NCI-H2196 treated with DMSO at 0.1 percent for 48 hours (cell line): ENCODE data around the gene STRN3.
"Not testable (repeated sequence)": the region's sequence is repeated elsewhere in the genome, so short reads cannot be mapped to it uniquely, and the experiment has no call there.

Source experiments
- DNase-seq: peaks from one replicate; lab custom pipeline; 2025; ENCODE audit not compliant: unreplicated experiment; lab: John Stamatoyannopoulos, UW

The STRN3 gene

DNA sequence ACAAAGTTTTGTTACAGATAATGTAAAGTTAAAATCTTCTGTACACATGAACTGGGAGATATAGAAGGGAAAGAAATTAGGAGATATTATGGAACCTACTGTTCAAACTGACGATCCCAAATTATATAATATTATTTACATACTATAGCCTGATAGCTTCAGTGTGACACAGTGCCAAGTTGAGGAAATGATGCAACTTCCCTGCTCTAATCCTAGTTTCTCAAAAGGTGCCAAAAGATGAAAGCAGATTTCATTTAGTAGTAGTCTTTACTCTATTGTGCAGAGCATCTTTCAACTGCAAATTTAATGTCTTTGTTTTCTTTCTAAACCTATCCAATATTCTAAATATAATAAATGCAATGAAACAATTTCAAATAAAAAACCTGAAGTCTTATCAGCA lies 104.9 kb downstream of the STRN3 start:
- no peak for DNase-seq

DNA sequence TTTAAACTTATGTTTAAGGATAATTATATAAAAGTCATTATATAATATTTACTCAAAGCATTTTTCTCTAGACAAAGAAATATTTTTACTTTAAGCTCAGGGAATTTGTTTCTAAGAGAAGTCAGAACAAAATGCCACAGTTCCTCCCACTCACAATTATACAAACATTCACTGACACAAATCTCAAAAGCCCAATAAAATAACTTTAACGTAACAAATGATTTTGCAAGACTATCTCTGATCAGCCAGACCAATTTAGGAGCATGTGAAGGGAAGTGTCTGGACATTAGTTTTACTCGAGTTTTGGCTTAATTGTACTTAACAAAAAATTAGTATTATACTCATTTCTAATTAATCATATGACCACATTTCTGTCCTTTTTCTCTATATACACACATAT lies 110.6 kb downstream of the STRN3 start:
- DNase-seq = no peak

DNA sequence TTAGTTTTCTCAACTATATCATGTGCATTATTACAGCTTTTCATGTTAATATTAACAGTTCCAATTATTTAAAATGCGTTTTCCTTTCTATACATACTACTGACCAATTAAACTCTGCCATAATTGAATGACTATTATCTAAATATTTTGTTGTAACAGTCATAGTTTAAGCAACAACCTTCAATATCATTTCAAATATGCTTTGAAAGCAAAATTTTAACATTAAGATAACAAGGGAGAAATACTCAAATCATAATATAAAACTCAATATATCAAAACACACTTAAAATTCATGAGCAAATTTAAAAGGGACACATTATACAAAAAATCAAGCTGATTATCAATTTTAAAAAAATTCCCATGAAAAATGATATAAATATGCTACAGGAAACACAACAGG lies 111.4 kb downstream of the STRN3 start:
- DNase-seq = no peak

DNA sequence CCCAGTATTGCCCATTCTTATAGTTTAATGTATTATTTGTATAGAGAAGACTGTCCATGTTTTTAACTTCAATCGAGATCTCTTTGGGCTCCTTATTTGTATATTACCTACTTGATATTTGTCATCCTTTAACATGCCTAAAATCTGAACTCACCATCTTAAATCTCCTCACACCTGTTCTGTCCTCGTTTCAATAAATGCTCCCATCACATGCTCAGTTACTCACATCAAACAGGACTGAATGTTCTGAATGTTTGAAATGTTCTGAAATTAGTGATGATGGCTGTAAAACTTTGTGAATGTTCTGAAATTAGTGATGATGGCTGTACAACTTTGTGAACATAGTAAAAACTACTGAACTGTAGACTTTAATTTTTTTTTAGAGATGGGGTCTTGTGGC lies 117.4 kb downstream of the STRN3 start:
- DNase-seq = no peak

DNA sequence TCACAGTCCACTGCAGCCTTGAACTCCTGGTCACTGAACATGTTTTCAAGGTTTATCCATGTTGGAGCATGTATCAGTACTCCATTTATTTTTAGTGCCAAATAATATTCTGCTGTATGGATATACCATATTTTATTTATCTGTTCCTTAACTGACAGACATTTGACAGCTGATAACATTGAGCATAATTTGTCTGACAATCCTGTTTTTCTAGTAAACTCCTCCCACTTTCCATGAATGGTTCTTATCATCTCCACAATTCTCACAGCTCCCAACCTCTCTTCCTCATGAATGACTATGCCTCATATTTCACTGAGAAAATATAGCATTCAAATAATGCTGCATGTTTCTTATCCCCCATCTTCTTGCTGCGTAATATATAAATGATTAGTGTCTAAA lies 118.5 kb downstream of the STRN3 start:
- DNase-seq = no peak

DNA sequence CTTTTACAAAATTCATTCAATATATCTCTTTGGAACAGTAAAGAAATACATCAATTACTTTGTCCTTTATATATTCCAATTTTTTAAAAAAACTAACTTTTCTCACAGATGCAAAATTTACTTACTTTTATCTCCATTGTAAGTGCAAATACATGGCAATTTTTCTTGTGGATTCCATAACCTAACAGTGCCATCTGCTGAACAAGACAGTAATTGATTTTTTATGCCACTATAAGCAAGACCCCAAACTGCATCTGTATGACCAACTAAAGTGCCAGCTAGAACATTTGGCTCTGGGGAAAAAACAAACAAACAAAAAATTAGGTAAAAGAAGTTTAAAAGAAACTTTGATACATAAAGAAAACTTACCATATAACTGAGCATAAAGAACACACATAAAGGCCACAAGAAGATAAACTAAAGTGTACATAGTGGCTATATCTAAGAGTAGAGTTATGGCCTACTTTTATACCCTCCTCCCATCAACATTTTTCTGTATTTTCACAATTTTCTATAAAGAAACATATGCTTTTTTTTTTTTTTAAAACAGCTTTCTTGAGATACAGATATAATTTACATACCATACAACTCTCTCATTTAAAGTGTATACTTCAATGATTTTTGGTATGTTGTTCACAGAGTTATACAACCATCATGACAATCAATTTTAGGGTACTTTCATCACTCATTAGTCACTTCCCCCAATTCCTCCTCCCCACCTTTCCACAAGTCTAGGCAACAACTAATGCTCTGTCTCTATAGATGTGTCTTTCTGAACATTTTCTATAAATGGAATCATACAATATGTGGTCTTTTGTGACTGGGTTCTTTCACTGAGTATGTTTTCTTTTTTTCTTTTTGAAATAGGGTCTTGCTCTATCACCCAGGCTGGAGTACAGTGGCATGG lies 119.2 kb downstream of the STRN3 start:
- no peak for DNase-seq

DNA sequence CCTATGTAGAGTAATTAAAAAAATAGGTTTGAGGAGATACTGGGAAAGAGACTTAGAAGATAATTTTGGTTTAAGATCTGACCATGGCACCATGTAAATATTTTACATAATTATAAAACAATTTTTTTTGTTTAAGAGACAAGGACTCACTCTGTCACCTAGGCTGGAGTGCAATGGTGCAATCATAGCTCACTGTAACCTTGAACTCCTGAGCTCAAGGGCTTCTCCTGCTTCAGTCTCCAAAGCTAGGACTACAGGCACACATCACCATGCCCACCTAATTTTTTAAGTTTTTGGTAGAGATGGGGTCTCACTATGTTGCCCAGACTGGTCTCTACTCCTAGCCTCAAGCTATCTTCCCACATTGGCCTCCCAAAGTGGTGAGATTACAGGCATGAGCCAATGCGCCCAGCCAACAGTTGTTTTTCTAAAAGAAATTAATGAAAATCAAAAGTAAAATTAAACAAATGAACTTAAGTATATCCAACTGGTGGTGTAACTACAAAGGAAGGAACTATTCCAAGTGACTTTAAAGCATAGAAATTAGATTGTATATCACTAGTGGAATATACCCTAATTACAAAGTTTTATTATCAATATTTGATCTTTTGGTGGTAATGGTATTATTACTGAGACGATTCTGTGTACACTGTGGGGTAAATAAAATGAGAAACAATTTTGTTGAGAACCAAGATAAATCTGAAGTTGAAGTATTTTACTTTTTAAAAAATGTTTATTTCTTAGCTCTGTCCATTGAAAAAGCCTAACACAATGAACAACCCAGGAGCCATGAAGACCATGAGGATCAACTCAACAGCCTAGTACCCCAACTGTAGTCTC lies 122.7 kb downstream of the STRN3 start:
- DNase-seq = no peak

DNA sequence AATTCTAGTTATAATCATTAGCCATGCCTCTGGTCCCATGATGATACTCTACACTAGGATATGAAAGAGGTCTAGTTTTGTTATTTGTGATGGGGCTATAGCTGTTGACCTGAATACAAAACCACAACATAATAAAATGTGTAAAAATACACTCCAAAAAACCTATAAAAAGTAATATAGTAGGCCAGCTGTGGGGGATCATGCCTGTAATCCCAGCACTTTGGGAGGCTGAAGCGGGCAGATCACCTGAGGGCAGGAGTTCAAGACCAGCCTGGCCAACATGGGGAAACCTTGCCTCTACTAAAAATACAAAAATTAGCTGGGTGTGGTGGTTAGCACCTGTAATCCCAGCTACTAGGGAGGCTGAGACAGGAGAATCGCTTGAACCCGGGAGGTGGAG lies 129.1 kb downstream of the STRN3 start:
- DNase-seq = not testable (repeated sequence)

DNA sequence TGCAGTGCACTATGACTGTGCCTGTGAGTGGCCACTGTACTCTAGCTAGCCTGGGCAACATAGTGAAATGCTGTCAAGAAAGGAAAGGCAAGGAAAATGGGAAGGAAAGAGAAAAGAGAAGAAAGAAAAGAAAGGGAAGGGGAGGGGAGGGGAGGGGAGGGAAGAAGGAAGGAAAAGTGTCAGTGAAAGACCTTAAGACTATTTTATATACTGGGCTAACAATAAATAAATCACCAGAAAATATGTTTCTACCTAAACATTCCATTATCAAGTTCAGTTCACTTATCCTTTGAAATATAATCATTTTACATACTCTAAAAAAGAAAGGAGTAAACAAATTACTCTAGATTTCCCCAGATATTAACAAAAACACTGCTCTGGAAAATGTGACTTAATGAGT lies 129.7 kb downstream of the STRN3 start:
- DNase-seq = no peak

DNA sequence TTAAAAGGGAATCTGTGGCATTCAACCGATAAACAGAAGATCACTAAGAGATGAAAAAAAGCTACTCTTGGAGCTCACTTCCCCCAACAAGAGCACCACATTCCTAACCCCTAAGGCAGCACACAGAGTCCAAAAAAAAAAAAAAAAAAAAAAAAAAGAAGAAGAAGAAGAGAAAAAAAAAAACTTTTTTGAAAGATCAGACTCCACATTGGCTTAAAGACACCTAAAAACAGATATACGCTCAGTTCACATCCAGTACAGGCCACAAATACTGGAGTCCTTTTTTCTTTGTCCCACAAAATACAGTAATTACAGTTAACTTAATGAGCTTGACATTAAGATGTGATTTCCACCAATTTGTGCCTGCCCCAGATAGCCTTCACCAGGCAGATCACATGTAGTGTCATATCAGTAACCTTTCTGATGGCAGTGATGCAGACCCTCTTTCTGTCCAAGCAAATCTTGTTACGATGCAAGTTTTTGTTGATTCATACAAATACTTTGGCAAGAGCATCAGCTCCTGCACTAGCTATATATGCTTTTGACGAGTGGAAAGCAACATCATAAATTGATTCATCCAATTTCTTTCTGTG lies 131.2 kb downstream of the STRN3 start:
- DNase-seq = no peak

DNA sequence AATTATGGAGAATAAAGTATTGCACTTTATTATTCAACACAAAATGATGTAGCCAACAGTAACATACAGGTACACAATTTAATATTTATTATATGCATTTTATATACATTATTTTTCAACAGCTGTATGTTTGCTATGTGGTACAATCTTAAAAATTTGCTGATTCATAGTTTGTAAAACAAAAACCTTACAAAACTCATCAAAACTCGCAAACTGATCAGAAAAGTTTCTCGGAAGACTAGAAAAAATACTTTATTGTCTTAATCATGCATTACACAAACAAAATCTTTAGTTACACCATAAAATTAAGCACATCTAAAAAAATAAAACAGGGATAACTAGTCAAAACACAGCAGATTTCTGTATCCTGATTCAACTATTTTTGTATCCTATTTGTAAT lies 132.4 kb downstream of the STRN3 start:
- no peak for DNase-seq

DNA sequence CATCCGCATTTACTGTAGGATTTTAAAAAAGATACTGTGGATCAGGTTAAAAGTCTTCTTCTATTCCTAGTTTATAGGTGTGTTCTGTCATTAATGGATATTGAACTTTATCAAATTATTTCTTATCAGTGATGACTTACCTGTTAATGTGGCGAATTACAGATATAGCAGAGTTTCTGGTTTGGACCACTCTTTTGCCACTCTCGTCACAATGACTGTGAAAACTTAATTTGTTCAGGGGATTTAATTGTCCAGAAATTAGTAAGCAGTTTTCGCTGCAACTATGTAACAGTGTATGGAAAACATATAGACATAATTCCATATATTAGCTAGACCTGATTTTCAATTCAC lies 137.0 kb downstream of the STRN3 start:
- DNase-seq = no peak

DNA sequence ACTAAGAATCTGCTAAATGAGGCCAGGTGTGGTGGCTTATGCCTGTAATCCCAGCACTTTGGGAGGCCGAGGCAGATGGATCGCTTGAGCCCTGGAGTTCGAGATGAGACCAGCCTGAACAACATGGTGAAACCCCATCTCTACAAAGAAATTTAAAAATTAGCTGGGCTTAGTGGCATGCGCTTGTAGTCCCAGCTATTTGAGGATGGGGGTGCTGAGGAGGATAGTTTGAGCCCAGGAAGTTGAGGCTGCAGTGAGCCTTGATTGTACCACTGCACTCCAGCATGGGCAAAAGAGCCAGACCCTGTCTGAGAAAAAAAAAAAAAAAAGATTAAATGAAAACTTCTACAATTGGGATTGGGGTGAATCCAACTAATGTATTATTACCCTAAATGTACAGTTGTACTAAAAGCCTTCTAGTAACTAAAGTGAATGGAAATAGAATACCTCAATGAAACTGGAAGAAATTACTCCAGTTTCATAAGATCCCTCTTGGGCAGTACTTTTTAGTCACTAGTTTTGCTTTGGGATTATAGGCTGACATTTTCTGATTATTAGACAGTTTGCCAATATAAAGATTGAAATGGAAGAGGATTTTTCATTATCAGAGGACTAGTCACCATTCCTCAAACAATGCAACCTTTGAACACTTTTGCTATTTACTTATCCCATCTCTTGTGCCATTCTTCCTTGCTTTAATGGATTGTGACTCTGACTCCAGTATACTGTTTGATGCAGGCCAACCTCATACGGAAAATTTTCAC lies 137.5 kb downstream of the STRN3 start:
- no peak for DNase-seq

DNA sequence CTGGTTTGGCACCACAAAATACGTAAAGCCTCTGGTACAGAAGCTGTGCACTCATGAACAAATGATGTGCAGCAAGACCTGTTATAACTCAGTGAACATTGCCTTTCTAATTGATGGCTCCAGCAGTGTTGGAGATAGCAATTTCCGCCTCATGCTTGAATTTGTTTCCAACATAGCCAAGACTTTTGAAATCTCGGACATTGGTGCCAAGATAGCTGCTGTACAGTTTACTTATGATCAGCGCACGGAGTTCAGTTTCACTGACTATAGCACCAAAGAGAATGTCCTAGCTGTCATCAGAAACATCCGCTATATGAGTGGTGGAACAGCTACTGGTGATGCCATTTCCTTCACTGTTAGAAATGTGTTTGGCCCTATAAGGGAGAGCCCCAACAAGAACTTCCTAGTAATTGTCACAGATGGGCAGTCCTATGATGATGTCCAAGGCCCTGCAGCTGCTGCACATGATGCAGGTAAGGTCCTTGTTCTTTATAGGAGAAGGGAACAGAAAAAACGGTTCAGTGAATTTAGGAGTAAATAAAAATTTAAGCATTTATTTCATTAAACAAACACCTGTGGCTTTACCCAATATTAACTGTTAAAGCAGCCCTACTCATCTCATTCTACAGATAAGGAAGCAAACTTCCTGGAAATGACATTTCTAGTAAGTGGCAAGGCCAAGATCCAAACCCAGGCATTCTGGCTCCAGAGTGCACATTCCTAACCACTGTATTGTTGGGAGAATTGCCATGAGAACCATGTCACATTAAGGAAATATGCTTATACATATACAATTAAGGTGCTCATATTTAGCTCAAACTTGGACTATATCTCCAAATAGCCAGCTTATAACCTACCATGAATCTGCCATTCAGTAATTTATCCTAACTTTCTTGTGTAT lies 140.1 kb downstream of the STRN3 start:
- DNase-seq = no peak

DNA sequence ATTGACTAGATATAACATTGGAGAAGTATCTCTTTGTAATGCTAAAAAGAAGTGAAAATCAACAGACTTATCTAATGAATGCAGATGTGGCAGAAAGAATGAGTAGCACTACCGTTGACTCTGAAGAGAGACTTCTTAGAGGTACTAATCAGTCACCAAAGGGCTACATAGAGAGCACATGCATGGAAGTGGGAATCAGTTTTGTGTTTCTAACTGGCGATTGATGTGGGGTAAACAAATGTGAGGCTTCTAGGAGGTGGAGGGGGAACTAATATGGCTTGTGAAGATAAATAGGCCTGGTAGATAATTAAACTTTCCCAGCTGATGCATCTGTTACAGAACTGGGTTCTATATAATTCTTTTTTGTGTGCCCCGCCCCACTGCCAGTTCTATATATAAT lies 141.3 kb downstream of the STRN3 start:
- no peak for DNase-seq

DNA sequence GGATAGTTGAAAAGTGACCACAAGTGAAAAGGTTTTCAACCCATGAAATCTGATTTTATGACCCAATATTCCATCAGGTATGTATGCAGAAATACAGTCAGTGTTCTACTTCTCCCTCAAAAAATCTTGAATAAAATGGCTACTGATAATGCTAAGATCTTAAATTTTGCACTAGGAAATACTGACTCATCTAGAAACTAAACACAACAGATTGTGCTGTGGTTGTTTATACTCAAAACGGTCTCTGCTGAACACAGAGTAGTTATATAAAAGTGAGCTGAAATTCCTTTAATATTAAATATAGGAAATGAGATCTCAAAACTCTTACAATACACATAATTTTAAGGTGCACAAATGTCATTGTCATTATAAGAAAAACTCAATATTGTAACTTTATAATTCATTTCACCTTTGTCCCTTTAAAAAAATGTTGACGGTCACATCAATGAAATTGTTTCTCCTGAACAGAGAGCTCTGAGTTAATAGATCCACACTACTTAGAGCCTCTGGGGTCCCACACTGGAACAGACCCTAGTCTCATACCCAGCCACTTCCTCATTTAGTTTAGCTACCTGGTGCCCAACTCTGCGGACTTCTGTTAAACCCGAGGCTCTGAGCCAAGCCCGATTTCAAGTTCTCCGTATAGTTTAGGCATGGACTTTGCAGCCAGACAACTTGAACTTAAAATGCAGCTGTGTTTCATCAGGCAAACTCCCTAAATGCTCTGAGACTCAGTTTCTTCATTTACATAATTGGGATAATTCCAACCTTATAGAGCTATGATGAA lies 142.5 kb downstream of the STRN3 start:
- no peak for DNase-seq

DNA sequence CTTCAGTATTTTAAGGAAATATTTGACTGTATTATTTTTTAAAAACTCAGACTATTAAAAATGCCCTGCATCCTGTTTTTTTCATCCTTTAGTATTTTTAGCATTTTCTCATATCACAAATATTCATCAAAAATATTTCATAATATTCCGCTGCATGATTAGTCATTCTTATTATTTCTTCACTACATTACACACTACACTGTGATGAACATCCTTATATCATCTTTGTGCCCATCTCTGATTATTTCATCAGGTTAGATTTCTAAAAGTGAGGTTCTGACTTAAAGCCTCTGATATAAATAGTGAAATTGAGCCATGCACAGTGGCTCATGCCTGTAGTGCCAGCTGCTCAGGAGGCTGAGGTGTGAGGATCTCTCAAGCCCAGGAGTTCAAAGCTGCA lies 143.7 kb downstream of the STRN3 start:
- no peak for DNase-seq

DNA sequence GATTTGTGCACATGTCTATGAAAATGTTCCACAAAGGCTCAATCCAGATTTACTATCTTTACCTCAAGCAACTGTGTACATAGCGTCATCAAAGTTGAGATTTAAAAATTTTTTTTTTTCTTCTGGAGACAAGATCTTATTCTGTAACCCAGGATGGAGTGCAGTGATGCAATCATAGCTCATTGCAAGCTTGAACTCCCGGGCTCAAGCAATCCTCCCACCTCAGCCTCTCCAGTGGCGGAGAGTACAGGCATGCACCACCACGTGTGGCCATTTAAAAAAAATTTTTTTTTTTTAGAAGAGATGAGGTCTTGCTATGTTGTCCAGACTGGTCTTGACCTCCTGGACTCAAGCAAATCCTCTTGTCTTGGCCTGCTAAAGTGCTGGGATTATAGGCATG lies 149.5 kb downstream of the STRN3 start:
- no peak for DNase-seq

DNA sequence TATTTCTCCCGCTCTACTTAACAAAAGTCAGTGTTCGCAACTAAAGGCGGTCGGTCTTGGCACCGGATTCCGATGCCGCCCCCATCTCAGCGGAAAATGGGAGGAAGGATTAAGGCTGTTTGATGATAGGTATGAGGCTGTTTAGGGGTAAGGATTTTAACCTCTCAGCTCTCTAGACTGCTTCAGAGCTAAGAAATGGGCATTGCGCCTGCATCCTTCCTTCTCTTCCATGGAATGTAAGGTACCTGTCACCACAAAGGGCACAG lies 150.5 kb downstream of the STRN3 start:
- DNase-seq = no peak
